ENCODE results near the gene ACAP1.

Gene ACAP1, protein sequence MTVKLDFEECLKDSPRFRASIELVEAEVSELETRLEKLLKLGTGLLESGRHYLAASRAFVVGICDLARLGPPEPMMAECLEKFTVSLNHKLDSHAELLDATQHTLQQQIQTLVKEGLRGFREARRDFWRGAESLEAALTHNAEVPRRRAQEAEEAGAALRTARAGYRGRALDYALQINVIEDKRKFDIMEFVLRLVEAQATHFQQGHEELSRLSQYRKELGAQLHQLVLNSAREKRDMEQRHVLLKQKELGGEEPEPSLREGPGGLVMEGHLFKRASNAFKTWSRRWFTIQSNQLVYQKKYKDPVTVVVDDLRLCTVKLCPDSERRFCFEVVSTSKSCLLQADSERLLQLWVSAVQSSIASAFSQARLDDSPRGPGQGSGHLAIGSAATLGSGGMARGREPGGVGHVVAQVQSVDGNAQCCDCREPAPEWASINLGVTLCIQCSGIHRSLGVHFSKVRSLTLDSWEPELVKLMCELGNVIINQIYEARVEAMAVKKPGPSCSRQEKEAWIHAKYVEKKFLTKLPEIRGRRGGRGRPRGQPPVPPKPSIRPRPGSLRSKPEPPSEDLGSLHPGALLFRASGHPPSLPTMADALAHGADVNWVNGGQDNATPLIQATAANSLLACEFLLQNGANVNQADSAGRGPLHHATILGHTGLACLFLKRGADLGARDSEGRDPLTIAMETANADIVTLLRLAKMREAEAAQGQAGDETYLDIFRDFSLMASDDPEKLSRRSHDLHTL

DNA sequence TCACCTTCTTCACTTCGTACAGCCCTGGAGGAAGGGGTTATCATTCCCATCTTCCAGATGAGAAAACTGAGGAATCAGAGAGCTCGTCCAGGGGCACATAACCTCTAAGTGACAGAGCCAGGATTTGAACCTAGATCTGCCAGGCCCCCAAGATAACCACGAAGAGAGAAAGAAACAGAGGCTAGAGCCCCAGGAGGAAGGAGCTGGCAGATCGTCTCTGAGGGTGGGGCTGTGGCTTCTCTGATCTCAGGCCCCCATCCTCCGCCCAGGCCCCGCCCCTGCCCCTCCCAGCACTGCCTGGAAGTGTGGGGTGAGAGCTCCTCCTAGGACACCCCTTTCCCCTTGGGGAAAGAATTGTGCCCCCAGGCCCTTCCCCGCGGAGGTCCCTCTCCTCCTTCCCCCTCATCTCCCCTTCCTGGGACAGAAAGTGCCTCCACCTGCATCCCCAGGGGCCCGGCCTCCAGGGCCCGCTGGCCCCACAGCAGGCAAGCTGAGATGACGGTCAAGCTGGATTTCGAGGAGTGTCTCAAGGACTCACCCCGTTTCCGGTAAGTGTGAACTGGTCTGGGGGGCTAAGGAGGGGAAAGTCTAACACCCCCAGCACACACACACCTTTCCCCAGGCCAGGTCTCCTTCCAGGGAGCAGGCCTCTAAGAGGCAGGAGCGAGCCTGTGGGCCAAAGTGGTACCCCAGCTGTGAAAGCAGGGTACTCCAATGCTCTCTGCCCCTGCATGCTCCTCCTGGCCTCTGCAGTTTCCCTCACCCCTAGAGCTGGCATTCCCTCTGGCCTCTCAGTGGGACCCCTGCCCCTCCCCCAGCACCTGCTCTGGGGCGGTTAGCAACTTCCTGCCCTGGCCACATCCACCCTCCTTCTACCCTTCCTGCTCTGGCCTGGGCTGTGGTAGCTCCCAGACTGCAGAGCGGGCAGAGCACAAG lies at the start of gene ACAP1:
ACAP1 (plus strand) TSS at position 290 of the 936 bp plus-strand sequence; CDS start at position 496, 206 bp downstream.
- peak; percentile 48 for DNase-seq

DNA sequence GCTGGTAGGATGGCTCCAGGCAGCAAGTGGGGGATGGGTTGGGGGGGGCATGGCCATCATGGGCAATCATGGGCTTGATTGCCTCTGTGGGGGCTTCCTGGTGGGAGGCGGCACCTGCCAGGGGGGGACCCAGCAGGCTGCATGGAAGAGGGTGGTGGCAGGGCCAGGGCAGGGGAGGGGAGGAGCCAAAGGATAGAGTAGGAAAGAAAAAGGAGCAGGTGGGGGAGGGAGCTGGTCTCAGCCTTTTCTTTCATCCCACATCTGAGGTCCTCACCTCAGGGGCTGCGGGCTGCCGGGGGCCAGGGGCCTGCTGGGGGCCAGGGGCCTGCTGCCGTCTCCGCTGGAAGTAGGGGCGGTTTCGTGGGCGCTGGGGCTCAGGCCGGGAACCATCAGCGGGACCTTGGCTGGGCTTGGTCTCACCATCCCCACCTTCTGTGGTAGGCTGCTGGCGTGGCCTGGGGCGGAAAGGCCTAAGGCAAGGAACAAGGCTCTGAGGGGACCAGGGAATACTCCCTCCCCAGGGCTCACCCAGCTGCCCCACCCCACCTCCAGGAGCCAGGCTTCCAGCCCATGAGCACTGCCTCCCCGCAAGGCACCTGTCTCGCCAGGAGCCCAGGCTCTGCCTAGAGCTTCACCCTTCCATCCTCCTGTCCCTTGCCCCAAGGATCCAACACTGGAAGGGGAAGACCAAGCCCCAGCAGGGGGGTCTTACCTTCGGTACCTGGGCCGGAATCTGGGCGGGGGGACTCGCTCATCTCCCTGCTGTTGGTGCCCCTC lies 46.9 kb upstream of the ACAP1 start:
- no peak for DNase-seq

- no peak for DNase-seq
Measured at GRCh38 chr17:7290166-7290565, 46.2 kb upstream of the ACAP1 start.

DNA sequence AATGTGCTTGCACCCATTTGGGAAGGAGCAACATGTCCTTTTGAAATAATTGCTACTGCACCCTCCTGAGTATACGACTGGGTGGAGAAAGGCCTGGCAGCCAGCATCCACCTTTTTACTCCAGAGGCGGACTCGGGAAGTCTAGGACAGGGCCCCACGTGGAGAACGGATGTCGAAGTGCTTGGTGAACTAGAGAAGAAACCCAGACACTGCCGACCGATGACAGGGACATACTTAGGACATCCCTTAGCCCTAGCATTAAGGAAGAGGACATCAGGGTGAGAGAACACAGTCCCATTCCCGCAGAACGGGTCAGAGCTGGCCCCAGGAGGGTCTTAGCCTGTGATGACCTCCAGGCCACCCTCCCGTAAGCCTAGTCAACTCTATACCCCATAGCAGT lies 45.6 kb upstream of the ACAP1 start:
- no peak for DNase-seq

DNA sequence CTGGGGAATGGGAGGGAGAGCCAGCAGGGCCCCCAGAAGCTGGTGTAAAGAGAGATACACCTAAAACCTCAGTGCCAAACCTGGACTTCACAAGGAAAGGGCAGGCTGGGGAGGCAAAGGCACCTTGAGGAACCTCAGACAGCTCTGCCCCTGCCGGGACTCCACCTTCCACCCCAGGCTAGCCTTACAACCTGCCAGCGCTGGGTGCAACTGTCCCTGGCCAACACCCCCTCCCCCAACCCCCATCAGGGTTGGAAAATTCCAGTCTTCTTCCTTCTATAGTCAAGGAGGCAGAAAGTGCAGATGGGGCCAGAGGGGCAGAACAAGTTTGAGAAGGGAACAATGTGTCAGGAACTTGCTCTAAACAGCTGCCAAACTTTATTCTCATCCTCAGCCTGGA lies 44.1 kb upstream of the ACAP1 start:
- DNase-seq, result no peak

GRCh38 chr17:7292729-7293128 lies 43.6 kb upstream of the ACAP1 start:
- DNase-seq, result no peak

GRCh38 chr17:7293159-7293558 lies 43.2 kb upstream of the ACAP1 start:
- peak; percentile 56 for DNase-seq

- DNase-seq, result no peak
Measured at GRCh38 chr17:7293816-7294613, 42.3 kb upstream of the ACAP1 start.

GRCh38 chr17:7294614-7295153 lies 41.6 kb upstream of the ACAP1 start, which contains the start of gene YBX2:
YBX2 (minus strand) TSS chr17:7294639; CDS start chr17:7294500, 139 bp downstream.
- peak; percentile 23 for DNase-seq

DNA sequence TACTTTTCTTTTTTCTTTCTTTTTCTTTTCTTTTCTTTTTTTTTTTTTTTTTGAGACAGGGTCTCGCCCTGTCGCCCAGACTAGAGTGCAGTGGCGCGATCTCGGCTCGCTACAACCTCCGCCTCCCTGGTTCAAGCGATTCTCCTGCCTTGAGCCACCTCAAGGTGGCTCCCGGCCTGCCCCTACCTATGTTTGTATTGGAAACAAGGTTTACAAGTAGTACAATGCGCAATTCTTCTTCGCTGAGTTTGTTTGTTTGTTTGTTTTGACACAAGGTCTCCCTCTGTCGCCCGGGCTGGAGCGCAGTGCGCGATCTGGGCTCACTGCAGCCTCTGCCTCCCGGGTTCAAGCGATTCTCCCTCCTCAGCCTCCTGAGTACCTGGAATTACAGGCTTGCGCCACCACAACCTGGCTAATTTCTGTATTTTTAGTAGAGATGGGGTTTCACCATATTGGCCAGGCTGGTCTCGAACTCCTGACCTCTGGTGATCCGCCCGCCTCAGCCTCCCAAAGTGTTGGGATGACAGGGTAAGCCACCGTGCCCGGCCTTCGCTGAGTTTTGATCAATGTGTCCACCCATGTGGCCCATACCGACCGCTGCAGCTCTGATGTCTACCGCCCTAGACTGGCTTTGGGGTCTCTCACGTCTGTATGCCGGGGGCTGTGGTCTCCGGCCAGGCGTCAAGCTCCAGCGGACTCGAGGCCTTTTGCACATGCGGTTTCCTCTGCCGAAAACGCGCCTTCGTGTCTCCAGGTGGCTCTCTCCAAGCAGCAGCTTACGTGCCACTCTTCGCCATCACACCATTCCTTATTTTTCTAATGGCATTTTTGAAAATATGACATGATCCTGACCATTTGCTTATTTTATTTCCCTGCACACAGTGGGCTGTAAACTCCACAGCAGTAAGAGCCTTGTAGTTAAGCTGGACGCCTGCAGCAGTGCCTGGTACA lies 40.8 kb upstream of the ACAP1 start:
- DNase-seq, result no peak

- peak; percentile 77 for DNase-seq
Measured at GRCh38 chr17:7296189-7296861, 40.0 kb upstream of the ACAP1 start.

DNA sequence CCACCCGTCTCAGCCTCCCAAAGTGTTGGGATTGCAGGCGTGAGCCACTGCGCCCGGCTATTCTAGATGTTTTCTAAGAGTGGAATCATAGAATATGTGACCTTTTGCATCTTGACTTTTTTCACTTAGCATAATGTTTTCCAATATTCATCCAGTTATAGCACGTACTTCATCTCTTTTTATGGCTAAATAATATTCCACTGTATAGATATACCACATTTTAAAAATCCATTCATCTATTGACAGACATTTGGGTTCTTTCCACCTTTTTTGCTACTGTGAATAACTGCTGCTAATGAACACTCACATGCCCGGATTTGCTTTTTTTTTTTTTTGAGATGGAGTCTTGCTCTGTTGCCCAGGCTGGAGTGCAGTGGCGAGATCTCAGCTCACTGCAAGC lies 32.1 kb upstream of the ACAP1 start:
- no peak for DNase-seq

- peak; percentile 100 for DNase-seq
Measured at GRCh38 chr17:7306911-7307685, 29.2 kb upstream of the ACAP1 start, which contains the start of gene EIF5A. EIF5A (plus strand) TSS chr17:7307628; CDS start chr17:7309636, 2,008 bp downstream.

- DNase-seq, result no peak
Measured at GRCh38 chr17:7307686-7308624, 28.4 kb upstream of the ACAP1 start.

DNA sequence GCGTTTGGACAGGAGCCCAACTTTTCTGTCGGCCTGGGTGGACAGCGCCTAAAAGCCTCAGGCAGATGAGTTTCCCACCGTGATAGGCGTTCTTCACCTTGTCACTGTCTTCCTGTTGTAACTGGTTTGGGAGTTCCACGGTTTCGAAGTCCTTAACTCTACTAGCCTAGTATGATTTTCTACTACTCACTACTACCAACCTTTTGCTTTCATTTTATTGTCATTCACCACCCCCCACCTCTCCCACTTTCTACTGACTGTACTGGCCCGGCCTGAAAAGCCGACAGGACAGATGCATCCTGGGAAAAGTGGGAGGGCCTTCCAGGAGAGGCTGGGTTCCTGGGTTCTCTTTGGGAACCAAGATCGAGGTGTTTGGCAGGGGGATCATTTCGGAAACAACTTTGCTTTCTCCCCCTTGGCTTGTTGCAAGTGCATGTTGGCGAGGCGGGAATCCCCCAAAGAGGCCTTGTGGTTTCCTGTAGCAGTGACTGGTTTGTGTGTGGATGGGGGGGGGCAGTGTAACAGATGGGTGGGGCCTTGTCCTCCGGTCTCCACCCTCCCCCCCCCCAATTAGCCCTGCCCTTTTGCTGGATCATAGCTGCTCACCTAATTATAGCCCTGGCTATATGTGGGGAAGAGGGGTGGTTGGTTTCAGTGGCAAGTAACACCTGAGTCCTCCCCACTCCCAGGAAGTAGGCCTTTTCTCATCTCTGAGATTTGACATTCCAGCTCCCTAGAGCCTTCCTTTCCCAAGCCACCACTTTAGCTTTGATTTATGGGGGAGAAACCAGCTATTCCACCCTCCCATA lies 27.5 kb upstream of the ACAP1 start:
- DNase-seq, result peak; percentile 72

DNA sequence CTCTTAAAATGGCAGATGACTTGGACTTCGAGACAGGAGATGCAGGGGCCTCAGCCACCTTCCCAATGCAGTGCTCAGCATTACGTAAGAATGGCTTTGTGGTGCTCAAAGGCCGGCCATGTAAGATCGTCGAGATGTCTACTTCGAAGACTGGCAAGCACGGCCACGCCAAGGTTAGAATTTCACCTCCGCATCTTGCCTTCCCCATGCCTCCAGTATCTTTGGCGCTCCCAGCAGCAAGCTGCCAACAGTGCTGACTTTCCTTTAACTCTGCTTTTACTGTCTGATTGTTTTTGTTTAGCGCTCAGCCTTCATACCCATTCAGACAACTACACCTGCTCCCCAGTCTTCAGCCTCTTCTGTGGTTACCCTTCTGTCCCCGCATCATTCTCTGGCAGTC lies 26.7 kb upstream of the ACAP1 start:
- DNase-seq, result no peak

Data from MV-4-11 (cell line).